Measurements from ENCODE around the gene PRKG1. TPM values are rescaled to one million over a fixed set of nuclear protein-coding genes. Genes with fewer than 3 reads are reported as not detected.

The PRKG1 gene
- total and polyA plus RNA-seq, 7 experiments from 2014 or later: 0.19 TPM; not detected in 6

DNA sequence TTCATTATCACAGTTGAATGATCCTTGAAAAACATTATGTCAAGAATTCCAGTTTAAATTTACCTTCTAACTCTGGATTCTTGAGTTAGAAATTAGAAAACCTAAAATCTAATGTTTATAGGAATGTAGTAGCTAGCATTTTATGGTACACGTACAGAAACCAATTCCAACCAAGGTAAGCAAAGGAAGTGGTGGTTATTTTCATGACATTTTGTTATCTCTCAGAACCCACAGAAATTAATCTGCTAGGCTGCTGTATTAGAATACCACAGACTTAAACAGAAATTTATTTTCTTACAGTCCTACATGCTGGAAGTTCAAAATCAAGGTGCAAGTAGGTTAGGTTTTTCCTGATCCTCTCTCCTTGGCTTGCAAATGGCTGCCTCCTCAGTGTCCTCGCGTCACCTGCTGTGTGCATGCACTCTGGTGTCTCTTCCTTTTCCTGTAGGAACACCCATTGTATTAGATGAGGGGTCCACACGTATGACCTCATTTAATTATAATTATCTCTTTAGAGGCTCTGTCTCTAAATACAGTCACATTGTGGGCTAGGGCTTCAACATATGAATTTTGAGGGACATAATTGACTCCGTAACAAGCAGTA lies 633.6 kb downstream of the PRKG1 start:
- peaks cover 0 to 3% (median 0%) of the 10 kb centered on the region in 11 donors for H3K9me3 Mint-ChIP-seq
- ChIA-PET CTCF (interaction anchor here (0.6 to 1.2 kb wide), 2 partner anchors 8 to 26 kb away, joined by 3 to 4 read pairs; no protein-coding TSS in a partner anchor), POLR2A (interaction anchor here (1.9 kb wide), 1 partner anchor 9 kb away, joined by 12 read pairs; the partner anchor contains the start of gene CSTF2T)
- Histone ChIP-seq H3K4me1 (ENCODE audit: control insufficient read depth in 2 of 2, insufficient read depth in 2 of 2, low read length in 2 of 2) (peaks cover 4 to 18% of the 10 kb centered on the region in 2 donors), H3K27ac (ENCODE audit: low read depth, low read length) (peak overlapping the region; percentile 40), H3K36me3 (ENCODE audit: control insufficient read depth in 2 of 3, insufficient read depth in 3 of 3, low read length in 3 of 3) (no peaks in the 10 kb centered on the region), H3K9me3 (ENCODE audit: control insufficient read depth in 2 of 3, low read length in 3 of 3) (no peaks in the 10 kb centered on the region), H3K27me3 (ENCODE audit: control insufficient read depth in 2 of 2, insufficient read depth in 2 of 2, low read length in 2 of 2) (no peaks in the 10 kb centered on the region), H3K4me3 (ENCODE audit: low read length) (no peak overlapping the region)
- DNase-seq (peak in 3 of 9 donors; percentile 23 to 45 (median 26)), ATAC-seq (peak; percentile 49)
- H3K27ac Mint-ChIP-seq: peak overlapping the region; percentile 2 to 90 (median 73)
- no peaks in the 10 kb centered on the region for H3K27me3 Mint-ChIP-seq
- peak overlapping the region in 7 of 10 donors; percentile 18 to 61 (median 43) for H3K4me3 Mint-ChIP-seq
- peaks cover 9 to 58% (median 21%) of the 10 kb centered on the region in 7 donors for H3K4me1 Mint-ChIP-seq
- intact Hi-C loops (cut with micrococcal nuclease): loop anchor here in 1 of 2 donors (1.0 kb wide), 1 partner anchor 8 kb away; no protein-coding TSS in a partner anchor
- peaks cover 0 to 16% (median 0%) of the 10 kb centered on the region in 5 donors for H3K36me3 Mint-ChIP-seq

DNA sequence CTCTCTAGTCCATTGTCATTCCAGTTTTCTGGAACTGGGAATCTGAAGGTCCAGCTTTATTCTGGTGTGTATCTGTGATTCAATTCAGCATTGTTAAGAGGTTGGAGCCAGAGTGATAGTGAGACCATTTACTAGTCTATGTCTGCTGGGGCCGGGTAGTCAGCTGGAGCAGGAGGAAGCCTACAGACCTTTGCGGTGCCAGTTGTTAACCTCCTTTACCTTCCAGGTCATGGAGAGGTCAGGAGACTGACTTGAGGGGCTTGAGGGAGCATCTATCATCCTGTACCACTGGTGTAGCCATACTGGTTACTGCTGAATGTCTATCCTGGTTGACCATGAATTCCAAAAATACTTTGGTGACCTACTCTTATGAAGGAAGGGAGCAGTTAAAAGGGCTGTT lies 634.3 kb downstream of the PRKG1 start:
- Mint-ChIP-seq H3K4me1 (peaks cover 9 to 55% (median 21%) of the 10 kb centered on the region in 7 donors), H3K27ac (peak overlapping the region; percentile 2 to 90 (median 73)), H3K4me3 (peak overlapping the region in 6 of 10 donors; percentile 3 to 59 (median 38)), H3K9me3 (peaks cover 0 to 3% (median 0%) of the 10 kb centered on the region in 11 donors), H3K36me3 (peaks cover 0 to 14% (median 0%) of the 10 kb centered on the region in 5 donors), H3K27me3 (no peaks in the 10 kb centered on the region)
- Histone ChIP-seq H3K36me3 (ENCODE audit: control insufficient read depth in 2 of 3, insufficient read depth in 3 of 3, low read length in 3 of 3) (no peaks in the 10 kb centered on the region), H3K4me3 (ENCODE audit: low read length) (no peak overlapping the region), H3K27me3 (ENCODE audit: control insufficient read depth in 2 of 2, insufficient read depth in 2 of 2, low read length in 2 of 2) (no peaks in the 10 kb centered on the region), H3K27ac (ENCODE audit: low read depth, low read length) (no peak overlapping the region), H3K4me1 (ENCODE audit: control insufficient read depth in 2 of 2, insufficient read depth in 2 of 2, low read length in 2 of 2) (peaks cover 4 to 18% of the 10 kb centered on the region in 2 donors), H3K9me3 (ENCODE audit: control insufficient read depth in 2 of 3, low read length in 3 of 3) (no peaks in the 10 kb centered on the region)
- ATAC-seq: no peak
- intact Hi-C loops (cut with micrococcal nuclease): loop anchor here in 1 of 2 donors (1.0 kb wide), 1 partner anchor 8 kb away; no protein-coding TSS in a partner anchor
- DNase-seq: no peak
- CTCF ChIA-PET: interaction anchor here (1.2 kb wide), 1 partner anchor 8 kb away, joined by 4 read pairs; no protein-coding TSS in a partner anchor
- POLR2A ChIA-PET: interaction anchor here (1.9 kb wide), 1 partner anchor 9 kb away, joined by 12 read pairs; the partner anchor contains the start of gene CSTF2T

DNA sequence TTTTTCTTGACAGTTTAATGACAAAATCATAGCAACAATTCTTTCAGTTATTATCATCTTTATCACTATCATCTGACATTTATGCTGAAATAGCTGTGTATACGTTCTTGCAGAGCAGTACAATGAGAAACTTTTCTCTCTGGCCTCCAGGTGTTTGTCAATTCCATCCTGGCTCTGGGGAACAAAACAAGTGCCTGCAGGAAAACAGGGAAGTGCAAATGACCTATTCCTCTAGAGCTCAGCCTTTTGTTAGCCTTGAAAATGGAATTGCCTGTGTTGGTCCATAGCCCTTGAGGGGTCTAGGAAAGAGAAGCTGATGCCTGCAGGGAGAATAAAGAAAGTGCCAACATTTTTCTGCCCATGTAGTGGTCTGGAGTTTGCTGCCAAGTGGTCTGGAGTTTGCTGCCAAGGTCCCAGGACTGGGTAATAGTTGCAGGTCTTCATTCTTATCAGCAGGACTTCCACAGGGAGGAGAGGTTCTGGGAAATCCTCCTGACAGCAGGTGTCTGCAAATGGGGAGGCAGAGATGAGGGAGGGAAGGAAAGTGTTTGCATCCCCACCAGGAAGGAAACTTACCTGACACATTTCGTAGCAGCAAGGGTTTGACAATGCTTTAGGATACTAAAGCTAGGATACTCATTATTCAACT lies 635.2 kb downstream of the PRKG1 start:
- Histone ChIP-seq H3K27ac (ENCODE audit: low read depth, low read length) (no peak overlapping the region), H3K27me3 (ENCODE audit: control insufficient read depth in 2 of 2, insufficient read depth in 2 of 2, low read length in 2 of 2) (no peaks in the 10 kb centered on the region), H3K4me3 (ENCODE audit: low read length) (no peak overlapping the region), H3K4me1 (ENCODE audit: control insufficient read depth in 2 of 2, insufficient read depth in 2 of 2, low read length in 2 of 2) (peaks cover 4 to 18% of the 10 kb centered on the region in 2 donors), H3K9me3 (ENCODE audit: control insufficient read depth in 2 of 3, low read length in 3 of 3) (no peaks in the 10 kb centered on the region), H3K36me3 (ENCODE audit: control insufficient read depth in 2 of 3, insufficient read depth in 3 of 3, low read length in 3 of 3) (no peaks in the 10 kb centered on the region)
- intact Hi-C loops (cut with micrococcal nuclease): no loop called here
- H3K36me3 Mint-ChIP-seq: peaks cover 0 to 14% (median 0%) of the 10 kb centered on the region in 5 donors
- ATAC-seq (no peak), DNase-seq (no peak)
- H3K27me3 Mint-ChIP-seq: no peaks in the 10 kb centered on the region
- CTCF ChIA-PET: interaction anchor here (1.2 kb wide), 1 partner anchor 9 kb away, joined by 4 read pairs; no protein-coding TSS in a partner anchor
- H3K4me3 Mint-ChIP-seq: no peak overlapping the region
- POLR2A ChIA-PET: interaction anchor here (1.9 kb wide), 1 partner anchor 10 kb away, joined by 12 read pairs; the partner anchor contains the start of gene CSTF2T
- H3K27ac Mint-ChIP-seq: peak overlapping the region in 4 of 9 donors; percentile 14 to 92 (median 66)
- H3K9me3 Mint-ChIP-seq: peaks cover 0 to 3% (median 0%) of the 10 kb centered on the region in 11 donors
- peaks cover 9 to 53% (median 21%) of the 10 kb centered on the region in 7 donors for H3K4me1 Mint-ChIP-seq

DNA sequence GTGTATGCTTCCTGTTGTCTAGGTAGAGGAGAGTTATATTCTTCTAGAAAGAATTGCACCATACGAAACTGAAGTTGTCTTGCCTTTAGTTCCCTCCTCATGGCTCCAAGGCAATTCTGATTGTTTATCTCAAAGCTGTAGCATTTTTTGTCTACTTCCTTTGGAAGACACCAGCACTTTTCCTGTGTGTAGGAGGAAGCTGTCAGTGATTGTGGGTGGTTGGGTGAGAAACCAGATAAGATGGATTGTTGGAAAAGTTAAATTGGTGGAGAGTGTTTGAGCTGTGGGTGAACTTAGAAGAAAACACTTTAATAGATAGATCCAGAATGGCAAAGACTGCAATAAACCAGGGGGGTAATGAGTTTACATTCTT lies 637.2 kb downstream of the PRKG1 start:
- H3K9me3 ChIP-seq (ENCODE audit: control insufficient read depth in 2 of 3, low read length in 3 of 3): no peaks in the 10 kb centered on the region
- H3K4me1 Mint-ChIP-seq: peaks cover 9 to 48% (median 21%) of the 10 kb centered on the region in 7 donors
- H3K9me3 Mint-ChIP-seq: peaks cover 0 to 3% (median 0%) of the 10 kb centered on the region in 11 donors
- DNase-seq: no peak
- POLR2A ChIA-PET: no interaction called here
- peaks cover 4 to 18% of the 10 kb centered on the region in 2 donors for H3K4me1 ChIP-seq (ENCODE audit: control insufficient read depth in 2 of 2, insufficient read depth in 2 of 2, low read length in 2 of 2)
- no peak overlapping the region for H3K27ac ChIP-seq (ENCODE audit: low read depth, low read length)
- CTCF ChIA-PET: no interaction called here
- H3K4me3 ChIP-seq (ENCODE audit: low read length): no peak overlapping the region
- H3K4me3 Mint-ChIP-seq: peak overlapping the region in 1 of 10 donors; percentile 21
- peak overlapping the region in 2 of 9 donors; percentile 1 to 58 for H3K27ac Mint-ChIP-seq
- peaks cover 0 to 8% (median 5%) of the 10 kb centered on the region in 5 donors for H3K27me3 Mint-ChIP-seq
- H3K36me3 ChIP-seq (ENCODE audit: control insufficient read depth in 2 of 3, insufficient read depth in 3 of 3, low read length in 3 of 3): no peaks in the 10 kb centered on the region
- intact Hi-C loops (cut with micrococcal nuclease): no loop called here
- ATAC-seq: no peak
- H3K36me3 Mint-ChIP-seq: peaks cover 0 to 14% (median 0%) of the 10 kb centered on the region in 5 donors
- no peaks in the 10 kb centered on the region for H3K27me3 ChIP-seq (ENCODE audit: control insufficient read depth in 2 of 2, insufficient read depth in 2 of 2, low read length in 2 of 2)

DNA sequence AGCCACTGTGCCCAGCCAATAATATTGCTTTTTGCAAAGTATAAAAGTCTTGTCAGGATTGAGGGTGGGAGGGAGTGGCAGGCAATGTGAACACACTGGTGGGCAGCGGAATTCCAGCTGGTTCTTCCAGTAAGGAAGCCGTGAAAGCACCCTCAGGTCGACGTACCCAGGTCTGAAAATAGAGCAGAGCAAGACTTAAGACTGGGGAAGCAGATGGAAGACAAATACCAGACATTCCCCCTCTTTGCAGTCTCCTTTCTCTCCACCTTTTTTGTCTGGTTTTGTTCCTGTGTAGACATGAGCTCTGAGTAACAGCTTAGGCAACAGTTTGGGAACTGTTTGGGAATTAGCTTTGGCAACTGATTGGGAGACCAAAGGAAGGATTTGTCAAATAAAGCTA lies 642.7 kb downstream of the PRKG1 start:
- Mint-ChIP-seq H3K4me1 (peaks cover 0 to 11% (median 0%) of the 10 kb centered on the region in 7 donors), H3K27ac (no peak overlapping the region), H3K36me3 (no peaks in the 10 kb centered on the region), H3K27me3 (peaks cover 4 to 22% (median 9%) of the 10 kb centered on the region in 5 donors), H3K4me3 (no peak overlapping the region), H3K9me3 (peaks cover 0 to 3% (median 0%) of the 10 kb centered on the region in 11 donors)
- POLR2A ChIA-PET: no interaction called here
- Histone ChIP-seq H3K36me3 (ENCODE audit: control insufficient read depth in 2 of 3, insufficient read depth in 3 of 3, low read length in 3 of 3) (no peaks in the 10 kb centered on the region), H3K27me3 (ENCODE audit: control insufficient read depth in 2 of 2, insufficient read depth in 2 of 2, low read length in 2 of 2) (no peaks in the 10 kb centered on the region), H3K4me1 (ENCODE audit: control insufficient read depth in 2 of 2, insufficient read depth in 2 of 2, low read length in 2 of 2) (no peaks in the 10 kb centered on the region), H3K4me3 (ENCODE audit: low read length) (no peak overlapping the region), H3K27ac (ENCODE audit: low read depth, low read length) (no peak overlapping the region), H3K9me3 (ENCODE audit: control insufficient read depth in 2 of 3, low read length in 3 of 3) (no peaks in the 10 kb centered on the region)
- DNase-seq: no peak
- intact Hi-C loops (cut with micrococcal nuclease): no loop called here
- CTCF ChIA-PET: no interaction called here
- no peak for ATAC-seq

DNA sequence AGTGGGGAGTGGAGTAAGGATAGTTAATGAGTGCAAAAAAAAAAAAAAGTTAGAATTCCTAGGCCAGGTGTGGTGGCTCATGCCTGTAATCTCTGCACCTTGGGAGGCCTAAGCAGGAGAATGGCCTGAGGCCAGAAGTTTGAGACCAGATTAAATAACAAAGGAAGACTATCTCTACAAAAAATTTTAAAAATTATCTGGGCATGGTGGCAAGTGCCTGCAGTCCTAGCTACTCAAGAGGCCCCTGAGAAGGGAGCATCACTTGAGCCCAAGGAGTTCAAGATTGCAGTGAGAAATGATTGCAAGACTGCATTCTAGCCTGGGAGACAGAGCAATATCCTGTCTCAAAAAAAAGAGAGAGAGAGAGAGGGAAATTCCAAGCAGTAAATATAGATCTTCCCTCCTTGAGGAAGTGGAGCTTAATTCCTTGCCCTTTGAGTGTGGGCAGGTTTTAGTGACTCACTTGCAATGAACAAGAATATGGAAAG lies 644.6 kb downstream of the PRKG1 start:
- ATAC-seq (no peak), DNase-seq (no peak)
- Mint-ChIP-seq H3K9me3 (peaks cover 0 to 6% (median 0%) of the 10 kb centered on the region in 11 donors), H3K27ac (no peak overlapping the region), H3K27me3 (peaks cover 8 to 27% (median 9%) of the 10 kb centered on the region in 5 donors), H3K4me3 (no peak overlapping the region), H3K4me1 (peaks cover 0 to 8% (median 0%) of the 10 kb centered on the region in 7 donors), H3K36me3 (no peaks in the 10 kb centered on the region)
- no peaks in the 10 kb centered on the region for H3K27me3 ChIP-seq (ENCODE audit: control insufficient read depth in 2 of 2, insufficient read depth in 2 of 2, low read length in 2 of 2)
- no peak overlapping the region for H3K4me3 ChIP-seq (ENCODE audit: low read length)
- no peaks in the 10 kb centered on the region for H3K4me1 ChIP-seq (ENCODE audit: control insufficient read depth in 2 of 2, insufficient read depth in 2 of 2, low read length in 2 of 2)
- H3K27ac ChIP-seq (ENCODE audit: low read depth, low read length): no peak overlapping the region
- POLR2A ChIA-PET: no interaction called here
- no peaks in the 10 kb centered on the region for H3K9me3 ChIP-seq (ENCODE audit: control insufficient read depth in 2 of 3, low read length in 3 of 3)
- intact Hi-C loops (cut with micrococcal nuclease): no loop called here
- H3K36me3 ChIP-seq (ENCODE audit: control insufficient read depth in 2 of 3, insufficient read depth in 3 of 3, low read length in 3 of 3): no peaks in the 10 kb centered on the region
- CTCF ChIA-PET: no interaction called here

Measured in naive thymus-derived CD4-positive, alpha-beta T cell (primary cell).